Measurements from ENCODE around the gene TCEA2. TPM values are rescaled to one million over a fixed set of nuclear protein-coding genes. Genes with fewer than 3 reads are reported as not detected.

The TCEA2 gene
- total RNA-seq, 3 donors from 2014 or later = 4.1 to 46.1 (median 9.5) TPM

- Histone ChIP-seq H3K9me3 (no peaks in the 10 kb centered on the region), H3K4me3 (peak within 1 kb of the TSS; percentile 42), H3K4me1 (ENCODE audit: low read depth) (peaks cover 18% of the 10 kb centered on the region), H3K36me3 (ENCODE audit: low read depth) (no peaks in the 10 kb centered on the region)
- TF ChIP-seq CTCF (IDR thresholded peaks at IDR 0.05) = no peak
- ATAC-seq (no peak), DNase-seq (no peak)
- intact Hi-C loops (cut with DNase I, micrococcal nuclease) = no loop called here
These were observed 17.2 kb downstream of the TCEA2 start, which contains the start of gene OPRL1 for GRCh38 chr20:64080013-64080812. OPRL1 (plus strand) TSS chr20:64080082; CDS start chr20:64092721, 12,639 bp downstream.

DNA sequence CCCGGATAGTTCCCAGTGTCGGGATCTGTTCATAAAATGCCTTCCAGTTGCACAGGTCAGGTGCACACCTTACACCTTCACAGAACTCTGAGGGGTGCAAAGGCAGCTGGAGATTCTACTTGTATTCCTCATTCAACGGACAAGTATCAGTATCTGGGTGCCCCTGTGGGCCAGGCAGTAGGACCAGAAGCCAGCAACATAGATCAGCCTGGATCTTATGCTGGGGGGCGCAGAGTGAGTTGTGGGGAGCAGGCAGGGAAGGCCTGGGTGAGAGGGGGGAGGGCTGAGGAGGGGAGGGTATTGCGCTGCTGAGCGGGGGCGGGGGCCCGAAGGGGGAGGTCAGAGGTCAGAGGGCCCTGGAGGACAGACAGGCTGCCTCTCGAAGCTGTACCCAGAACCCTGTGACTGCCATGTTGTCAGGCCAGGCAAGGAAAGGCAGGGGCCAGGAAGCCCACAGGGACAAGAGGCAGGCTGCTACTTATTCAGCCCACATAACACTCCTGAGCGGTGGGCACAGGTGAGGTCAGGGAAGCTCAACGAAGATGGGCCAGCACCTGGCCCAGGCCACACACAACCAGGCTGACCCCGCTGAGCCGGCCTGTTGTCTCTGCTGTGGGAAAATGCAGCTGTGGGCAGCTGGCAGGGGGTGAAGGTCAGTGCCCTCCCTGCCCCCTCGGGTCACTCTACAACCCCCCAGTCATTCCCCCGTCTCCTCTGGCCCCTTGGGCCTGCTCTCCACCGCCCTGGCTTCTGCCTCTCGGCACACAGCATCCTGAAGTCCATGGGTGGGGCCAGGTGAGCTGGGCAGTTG lies 18.0 kb downstream of the TCEA2 start:
- no peaks in the 10 kb centered on the region for H3K9me3 ChIP-seq
- no peak overlapping the region for H3K4me3 ChIP-seq
- no peaks in the 10 kb centered on the region for H3K36me3 ChIP-seq (ENCODE audit: low read depth)
- DNase-seq (no peak), ATAC-seq (no peak)
- TF ChIP-seq CTCF (IDR thresholded peaks at IDR 0.05) = no peak
- H3K4me1 ChIP-seq (ENCODE audit: low read depth) = peaks cover 18% of the 10 kb centered on the region
- intact Hi-C loops (cut with DNase I, micrococcal nuclease) = no loop called here

DNA sequence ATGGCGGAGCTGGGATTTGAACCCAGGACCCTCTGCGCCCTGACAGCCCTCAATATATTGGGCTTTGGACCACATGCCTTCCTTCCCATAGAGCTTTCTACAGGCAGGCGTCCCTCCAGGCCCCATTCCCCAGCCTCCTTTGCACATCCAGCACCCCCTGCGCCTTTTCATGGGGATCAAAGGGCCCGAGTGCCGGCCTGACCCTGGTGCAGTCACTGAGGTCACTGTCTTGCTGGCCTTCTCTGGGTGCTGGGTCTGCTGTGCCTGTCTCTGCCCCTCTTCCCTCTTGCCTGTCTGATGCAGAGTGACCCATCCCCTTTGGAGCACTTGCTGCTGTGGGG lies 18.6 kb downstream of the TCEA2 start:
- Histone ChIP-seq H3K9me3 (no peaks in the 10 kb centered on the region), H3K4me3 (no peak overlapping the region), H3K36me3 (ENCODE audit: low read depth) (no peaks in the 10 kb centered on the region), H3K4me1 (ENCODE audit: low read depth) (peaks cover 18% of the 10 kb centered on the region)
- ATAC-seq (no peak), DNase-seq (no peak)
- no peak for TF ChIP-seq CTCF (IDR thresholded peaks at IDR 0.05)
- intact Hi-C loops (cut with DNase I, micrococcal nuclease) = no loop called here

- Histone ChIP-seq H3K4me3 (no peak overlapping the region), H3K9me3 (no peaks in the 10 kb centered on the region), H3K36me3 (ENCODE audit: low read depth) (no peaks in the 10 kb centered on the region), H3K4me1 (ENCODE audit: low read depth) (peaks cover 18% of the 10 kb centered on the region)
- intact Hi-C loops (cut with DNase I, micrococcal nuclease) = no loop called here
- ATAC-seq (no peak), DNase-seq (no peak)
- no peak for TF ChIP-seq CTCF (IDR thresholded peaks at IDR 0.05)
These were observed 19.2 kb downstream of the TCEA2 start for GRCh38 chr20:64082126-64082731.

GRCh38 chr20:64082820-64083377 lies 19.9 kb downstream of the TCEA2 start:
- no peak for ATAC-seq
- no peaks in the 10 kb centered on the region for H3K36me3 ChIP-seq (ENCODE audit: low read depth)
- no peak for DNase-seq
- peaks cover 18% of the 10 kb centered on the region for H3K4me1 ChIP-seq (ENCODE audit: low read depth)
- H3K4me3 ChIP-seq = no peak overlapping the region
- no peak for TF ChIP-seq CTCF (IDR thresholded peaks at IDR 0.05)
- intact Hi-C loops (cut with DNase I, micrococcal nuclease) = no loop called here
- H3K9me3 ChIP-seq = no peaks in the 10 kb centered on the region
